Measurements from ENCODE around the gene CTCF.
A peak's percentile ranks its signal among the peaks of the same experiment; 100 is the strongest.

The CTCF gene

GRCh38 chr16:67528870-67529581 lies 33.3 kb upstream of the CTCF start:
- TF ChIP-seq ZBTB7A (IDR thresholded peaks at IDR 0.05; ENCODE audit: low read depth) (peak; percentile 73; the same call in 1 of the 2 replicates), CEBPB (IDR thresholded peaks at IDR 0.05) (no peak), MAX (IDR thresholded peaks at IDR 0.05) (peak; percentile 12; the same call in 1 of the 2 replicates)

- TF ChIP-seq REST (IDR thresholded peaks at IDR 0.05; ENCODE audit: low read depth): no peak
- TF ChIP-seq TEAD4 (IDR thresholded peaks at IDR 0.05): no peak
- no peak for TF ChIP-seq USF1 (IDR thresholded peaks at IDR 0.05)
- no peak for TF ChIP-seq RAD21 (IDR thresholded peaks at IDR 0.05; ENCODE audit: low read depth)
- TF ChIP-seq NFIC (IDR thresholded peaks at IDR 0.05): no peak
- no peak for TF ChIP-seq YY1 (IDR thresholded peaks at IDR 0.05; ENCODE audit: low read depth)
- TF ChIP-seq TAF1 (IDR thresholded peaks at IDR 0.05; ENCODE audit: low read depth): no peak
- TF ChIP-seq EP300 (IDR thresholded peaks at IDR 0.05; ENCODE audit: borderline replicate concordance): no peak
- no peak for TF ChIP-seq TCF12 (IDR thresholded peaks at IDR 0.05; ENCODE audit: low read depth)
- TF ChIP-seq CEBPB (IDR thresholded peaks at IDR 0.05): no peak
- TF ChIP-seq ZBTB7A (IDR thresholded peaks at IDR 0.05; ENCODE audit: low read depth): no peak
- TF ChIP-seq EGR1 (IDR thresholded peaks at IDR 0.05): no peak
- TF ChIP-seq FOXM1 (IDR thresholded peaks at IDR 0.05; ENCODE audit: borderline replicate concordance, low read depth): no peak
- no peak for TF ChIP-seq MAX (IDR thresholded peaks at IDR 0.05)
- no peak for TF ChIP-seq CREB1 (IDR thresholded peaks at IDR 0.05; ENCODE audit: low read depth)
Observed at GRCh38 chr16:67529582-67530012, 32.7 kb upstream of the CTCF start.

- TF ChIP-seq EP300 (IDR thresholded peaks at IDR 0.05; ENCODE audit: borderline replicate concordance) (no peak), CEBPB (IDR thresholded peaks at IDR 0.05) (no peak), YY1 (IDR thresholded peaks at IDR 0.05; ENCODE audit: low read depth) (no peak), NFIC (IDR thresholded peaks at IDR 0.05) (no peak), EGR1 (IDR thresholded peaks at IDR 0.05) (no peak)
Observed at GRCh38 chr16:67530013-67530939, 32.0 kb upstream of the CTCF start.

- TF ChIP-seq EGR1 (IDR thresholded peaks at IDR 0.05): no peak
- no peak for TF ChIP-seq CREB1 (IDR thresholded peaks at IDR 0.05; ENCODE audit: low read depth)
- TF ChIP-seq USF1 (IDR thresholded peaks at IDR 0.05): no peak
- TF ChIP-seq NFIC (IDR thresholded peaks at IDR 0.05): no peak
- TF ChIP-seq ZBTB7A (IDR thresholded peaks at IDR 0.05; ENCODE audit: low read depth): no peak
- no peak for TF ChIP-seq TAF1 (IDR thresholded peaks at IDR 0.05; ENCODE audit: low read depth)
- no peak for TF ChIP-seq CEBPB (IDR thresholded peaks at IDR 0.05)
- TF ChIP-seq MAX (IDR thresholded peaks at IDR 0.05): no peak
- TF ChIP-seq YY1 (IDR thresholded peaks at IDR 0.05; ENCODE audit: low read depth): no peak
- TF ChIP-seq EP300 (IDR thresholded peaks at IDR 0.05; ENCODE audit: borderline replicate concordance): no peak
- no peak for TF ChIP-seq RAD21 (IDR thresholded peaks at IDR 0.05; ENCODE audit: low read depth)
- TF ChIP-seq TEAD4 (IDR thresholded peaks at IDR 0.05): no peak
- TF ChIP-seq FOXM1 (IDR thresholded peaks at IDR 0.05; ENCODE audit: borderline replicate concordance, low read depth): no peak
- TF ChIP-seq TCF12 (IDR thresholded peaks at IDR 0.05; ENCODE audit: low read depth): no peak
- TF ChIP-seq REST (IDR thresholded peaks at IDR 0.05; ENCODE audit: low read depth): no peak
Observed at GRCh38 chr16:67531247-67531646, 31.1 kb upstream of the CTCF start.

- TF ChIP-seq ZBTB7A (IDR thresholded peaks at IDR 0.05; ENCODE audit: low read depth) (no peak), YY1 (IDR thresholded peaks at IDR 0.05; ENCODE audit: low read depth) (no peak), NFIC (IDR thresholded peaks at IDR 0.05) (no peak), EGR1 (IDR thresholded peaks at IDR 0.05) (no peak), USF1 (IDR thresholded peaks at IDR 0.05) (no peak), TAF1 (IDR thresholded peaks at IDR 0.05; ENCODE audit: low read depth) (no peak), TCF12 (IDR thresholded peaks at IDR 0.05; ENCODE audit: low read depth) (no peak), CREB1 (IDR thresholded peaks at IDR 0.05; ENCODE audit: low read depth) (no peak), EP300 (IDR thresholded peaks at IDR 0.05; ENCODE audit: borderline replicate concordance) (no peak), REST (IDR thresholded peaks at IDR 0.05; ENCODE audit: low read depth) (no peak), CEBPB (IDR thresholded peaks at IDR 0.05) (no peak), TEAD4 (IDR thresholded peaks at IDR 0.05) (no peak), RAD21 (IDR thresholded peaks at IDR 0.05; ENCODE audit: low read depth) (no peak), MAX (IDR thresholded peaks at IDR 0.05) (no peak)
Observed at GRCh38 chr16:67533024-67533560, 29.2 kb upstream of the CTCF start.

Data from Ishikawa (cell line).